CD4-positive, alpha-beta T cell treated with Interleukin-12 subunit alpha and Interleukin-12 subunit beta, for 1 hour (primary cell): ENCODE measurements around the gene MCOLN3.
"Not testable (repeated sequence)": the region's sequence is repeated elsewhere in the genome, so short reads cannot be mapped to it uniquely, and the experiment has no call there.

ENCODE experiments used
- DNase-seq: peaks from one replicate; pipeline ENCODE4 v3.0.0-alpha.2; 2020

MCOLN3 gene

DNA sequence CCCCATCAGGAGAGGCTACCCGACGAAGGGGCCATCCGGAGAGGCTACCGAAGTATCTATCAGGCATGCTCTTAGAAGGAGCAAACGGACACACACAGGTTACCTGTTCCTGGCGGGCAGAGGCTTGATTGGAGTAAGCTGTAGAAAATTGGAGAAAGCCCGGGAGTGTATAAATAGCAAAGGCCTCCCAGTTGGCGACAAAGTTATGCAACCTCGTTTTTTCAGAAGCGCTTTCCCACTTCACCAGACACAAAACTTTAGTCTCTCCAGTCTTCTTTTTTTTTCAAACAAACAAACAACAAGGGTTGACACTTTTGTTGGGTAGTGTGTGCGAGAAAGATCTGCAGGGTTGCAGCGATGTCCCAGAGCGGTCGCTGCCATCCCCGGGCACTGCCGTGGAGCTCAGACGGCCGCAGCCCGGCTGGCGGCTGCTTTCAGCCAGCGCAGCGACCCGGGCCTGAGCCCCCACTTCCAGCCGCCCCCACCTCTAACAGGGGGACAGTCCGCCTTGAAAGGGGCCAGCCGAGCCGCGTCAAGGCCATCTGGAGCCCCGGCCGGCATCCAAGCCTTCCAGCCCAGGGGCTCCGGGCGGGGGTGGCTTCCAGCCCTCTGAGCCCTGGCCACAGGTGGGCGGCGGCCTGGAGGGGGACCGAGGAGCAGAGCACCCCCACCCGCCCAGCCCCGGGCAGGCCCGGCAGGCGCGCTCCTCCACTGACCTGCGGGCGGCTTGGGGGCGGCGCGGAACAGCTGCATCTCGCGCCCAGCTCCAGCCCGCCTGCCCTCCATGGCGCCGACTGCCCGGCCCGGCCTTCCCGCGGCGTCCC is 616 bp downstream of the MCOLN3 start:
- DNase-seq = no peak

DNA sequence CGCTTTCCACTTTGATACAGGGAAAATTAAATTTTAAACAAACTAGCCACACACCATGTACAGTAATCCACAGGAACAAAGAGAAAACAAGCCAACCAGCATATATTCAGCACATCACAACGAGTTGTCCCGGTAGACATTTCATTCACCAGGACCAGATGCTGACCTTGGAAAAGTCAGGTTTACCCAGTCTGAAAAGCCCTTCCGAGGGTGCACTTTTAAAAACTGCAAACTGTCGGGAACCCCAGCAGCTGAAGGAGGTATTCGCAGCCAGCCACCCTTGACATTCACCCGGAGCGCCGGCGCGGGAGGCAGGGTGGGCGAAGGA is 1.2 kb downstream of the MCOLN3 start:
- no peak for DNase-seq

DNA sequence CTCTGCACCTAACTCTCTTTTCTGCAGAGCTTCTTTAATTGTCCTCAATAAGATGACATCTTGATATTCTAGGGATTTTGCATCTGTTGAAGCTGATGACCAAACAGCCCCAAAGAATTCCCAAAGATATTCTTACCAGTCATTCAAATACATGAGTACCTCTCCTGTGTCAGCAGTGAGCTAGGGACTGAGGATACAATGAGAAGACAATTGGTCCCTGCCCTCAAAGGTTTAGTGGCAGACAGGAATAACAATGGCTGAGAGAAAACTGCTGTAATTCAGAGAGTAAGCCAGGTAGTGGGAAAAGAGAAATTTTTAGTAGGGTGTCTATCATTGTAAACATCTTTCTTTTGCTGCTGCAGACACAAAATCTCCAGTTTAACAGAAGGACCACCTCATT is 5.9 kb downstream of the MCOLN3 start:
- no peak for DNase-seq

DNA sequence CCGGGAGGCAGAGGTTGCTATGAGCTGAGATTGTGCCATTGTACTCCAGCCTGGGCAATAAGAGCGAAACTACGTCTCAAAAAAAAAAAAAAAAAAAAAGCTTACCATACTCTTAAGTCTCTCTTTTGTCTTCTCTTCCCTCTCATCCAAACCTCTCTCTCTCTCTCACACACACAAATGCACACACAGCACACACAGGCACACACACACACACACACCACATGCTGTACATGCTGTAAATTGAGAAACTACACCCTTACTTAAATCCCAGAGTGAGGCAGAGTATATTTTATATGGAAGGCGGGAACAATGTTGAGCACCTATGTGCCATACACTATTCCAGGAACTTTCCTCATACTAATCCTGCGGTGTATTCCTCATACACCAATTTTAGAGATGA is 6.5 kb downstream of the MCOLN3 start:
- DNase-seq = no peak

DNA sequence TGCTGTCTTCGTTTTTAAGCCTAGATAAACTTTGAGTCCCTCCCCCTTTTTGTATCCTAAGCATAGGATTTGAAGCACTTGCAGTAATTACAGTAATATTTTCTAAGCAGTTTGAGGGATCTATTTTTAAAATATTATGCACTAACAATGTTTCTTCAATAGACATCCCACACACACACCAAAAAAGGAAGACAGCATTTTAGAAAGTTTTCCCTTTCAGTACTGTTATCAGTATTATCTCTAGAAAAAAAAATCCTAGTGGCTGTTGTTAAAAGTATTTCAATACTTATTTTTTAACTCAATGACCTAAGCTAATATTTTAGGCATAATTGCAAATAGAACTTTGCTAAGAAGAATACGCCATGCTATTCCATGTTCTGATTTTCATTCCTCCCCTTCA is 15.1 kb downstream of the MCOLN3 start:
- DNase-seq = no peak

DNA sequence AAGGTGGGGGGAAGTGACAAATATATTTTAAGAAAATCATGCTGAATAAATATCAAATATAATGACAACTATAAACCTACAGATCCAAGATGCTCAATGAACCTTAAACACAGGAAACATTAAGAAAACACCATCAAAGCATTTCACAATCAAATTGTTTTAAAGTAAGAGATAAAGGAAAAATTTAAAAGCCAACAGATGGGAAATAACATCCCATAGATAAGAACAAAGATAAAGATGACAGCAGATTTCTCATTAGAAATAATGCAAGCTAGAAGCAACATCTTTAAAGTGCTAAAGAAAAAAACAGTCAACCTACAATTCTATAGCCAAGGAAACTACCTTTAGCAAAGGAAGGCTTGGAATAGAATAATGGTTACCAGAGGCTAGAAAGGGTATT is 17.8 kb downstream of the MCOLN3 start:
- no peak for DNase-seq

DNA sequence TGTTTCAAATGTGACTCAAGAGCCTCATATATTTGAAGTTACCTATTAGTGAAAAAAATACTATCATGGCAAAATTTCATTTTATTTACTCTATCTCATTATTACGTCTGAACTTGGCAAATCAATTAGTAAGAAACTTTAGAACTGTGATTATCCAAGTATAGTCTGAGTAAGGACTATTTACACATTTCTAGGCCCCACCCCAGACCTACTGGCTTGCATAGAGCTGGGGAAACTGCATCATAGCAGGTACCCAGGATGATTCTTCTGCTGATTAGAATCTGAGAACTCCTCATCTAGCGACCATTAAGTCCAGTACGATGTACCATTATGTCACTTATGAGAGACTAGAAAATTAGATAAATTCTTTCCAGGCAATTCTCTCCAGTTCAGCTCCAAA is 20.1 kb downstream of the MCOLN3 start:
- DNase-seq = no peak

DNA sequence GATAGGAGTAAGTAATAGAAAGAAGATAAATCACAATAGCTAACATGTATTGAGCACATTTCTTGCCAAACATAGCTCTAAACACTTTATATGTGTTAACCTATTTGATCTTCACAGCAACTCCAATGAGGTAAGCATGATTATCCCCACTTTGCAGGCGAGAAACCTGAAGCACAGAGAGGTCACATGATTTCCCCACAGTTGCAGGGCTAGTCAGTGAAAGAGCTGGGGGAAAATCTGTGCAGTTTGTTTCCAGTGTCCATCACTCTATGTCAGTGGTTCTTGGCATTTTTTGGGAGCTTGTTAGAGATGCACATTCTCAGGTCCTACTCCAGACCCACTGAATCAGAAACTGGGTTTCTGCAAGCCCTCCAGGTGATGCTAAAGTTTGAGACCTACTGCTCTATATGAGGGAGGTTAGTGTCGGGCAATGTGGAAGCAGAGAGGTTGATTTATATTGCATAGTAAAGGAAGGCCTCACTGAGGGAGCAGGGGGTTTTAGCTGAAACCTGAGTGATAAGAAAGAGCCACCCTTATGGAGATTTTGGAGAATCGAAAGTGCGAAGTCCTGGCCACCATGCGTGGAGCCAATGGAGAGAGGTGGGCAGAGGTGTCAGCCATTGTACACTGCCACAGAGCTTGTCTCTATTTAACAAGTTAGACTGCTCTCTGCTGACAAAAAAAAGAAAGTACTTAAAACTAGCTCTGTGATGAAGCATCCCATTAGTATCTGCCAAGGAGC is 20.9 kb downstream of the MCOLN3 start:
- peak; percentile 47 for DNase-seq

DNA sequence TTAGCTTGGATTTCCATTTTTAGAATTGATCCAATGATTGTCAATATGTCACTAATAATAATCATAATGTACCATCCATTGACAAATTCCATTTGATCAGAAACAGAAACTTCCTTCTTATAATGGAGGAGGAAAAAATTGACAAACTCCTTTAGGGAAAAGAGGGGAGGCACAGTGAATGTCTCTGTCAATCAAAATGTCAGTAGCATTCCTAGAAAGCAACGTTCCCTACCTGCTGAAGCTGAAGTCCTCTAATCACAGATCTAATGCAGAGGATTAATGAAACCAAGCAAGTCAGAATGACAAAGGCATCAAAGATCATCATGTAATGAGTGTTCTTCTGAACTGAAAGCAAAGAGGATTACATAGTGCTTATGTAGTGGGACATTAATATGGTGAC is 22.4 kb downstream of the MCOLN3 start:
- DNase-seq = no peak

DNA sequence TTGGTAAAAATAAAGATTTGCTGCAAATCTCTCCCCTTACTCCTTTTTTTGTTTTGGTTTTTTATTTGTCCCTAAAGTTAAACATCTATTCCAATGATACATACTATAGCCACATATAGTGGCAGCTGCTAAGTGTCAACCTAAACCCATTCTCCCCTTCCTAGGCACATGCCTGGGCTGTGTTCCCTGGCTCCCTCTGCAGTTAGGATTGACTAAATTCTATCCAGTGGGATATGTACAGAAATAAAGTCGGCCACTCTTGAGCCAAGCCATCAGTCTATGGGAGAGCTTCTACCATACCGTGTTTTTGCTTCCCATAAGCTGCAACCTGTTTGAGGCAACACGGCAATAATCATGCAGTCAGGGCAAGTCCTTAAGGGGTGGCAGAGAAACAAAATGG is 23.6 kb downstream of the MCOLN3 start:
- DNase-seq = no peak

DNA sequence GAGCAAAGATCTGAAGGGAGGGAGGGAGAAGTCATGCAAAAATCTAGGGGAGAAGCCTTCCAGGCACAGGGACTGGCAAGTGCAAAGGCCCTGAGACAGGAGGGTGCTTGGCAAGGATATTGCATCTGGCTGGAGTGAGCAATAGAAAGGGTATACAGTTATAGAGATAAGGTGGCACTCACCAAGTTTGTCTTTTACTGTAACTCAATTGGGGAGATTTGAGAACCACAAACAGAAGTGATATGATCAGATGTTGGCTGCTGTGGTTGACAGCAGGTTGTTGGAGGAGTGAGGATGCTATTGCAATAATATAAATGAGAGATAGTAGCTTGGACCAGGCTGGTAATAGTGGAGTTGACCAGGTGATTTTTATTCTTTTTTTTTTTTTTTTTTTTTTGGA is 25.6 kb downstream of the MCOLN3 start:
- DNase-seq = no peak

DNA sequence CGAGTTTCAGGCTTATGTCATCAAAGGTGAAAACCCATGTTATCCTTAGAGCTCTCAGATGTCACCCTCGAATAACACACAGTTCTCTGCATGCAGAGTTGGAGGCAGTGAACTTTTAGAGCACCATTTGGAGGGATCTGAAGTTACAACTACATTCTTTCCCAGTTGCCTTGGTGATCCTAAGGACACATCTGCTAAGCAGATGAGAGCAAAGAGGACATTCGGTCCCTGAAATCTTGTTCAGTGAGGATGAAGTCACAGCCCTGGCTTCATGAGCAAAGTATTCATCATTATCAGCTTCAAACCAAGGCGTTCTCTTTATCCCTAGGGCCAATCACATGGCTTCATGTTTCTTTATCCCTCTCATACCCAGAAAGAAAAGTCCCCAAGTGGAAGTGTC is 28.3 kb downstream of the MCOLN3 start:
- DNase-seq = no peak

DNA sequence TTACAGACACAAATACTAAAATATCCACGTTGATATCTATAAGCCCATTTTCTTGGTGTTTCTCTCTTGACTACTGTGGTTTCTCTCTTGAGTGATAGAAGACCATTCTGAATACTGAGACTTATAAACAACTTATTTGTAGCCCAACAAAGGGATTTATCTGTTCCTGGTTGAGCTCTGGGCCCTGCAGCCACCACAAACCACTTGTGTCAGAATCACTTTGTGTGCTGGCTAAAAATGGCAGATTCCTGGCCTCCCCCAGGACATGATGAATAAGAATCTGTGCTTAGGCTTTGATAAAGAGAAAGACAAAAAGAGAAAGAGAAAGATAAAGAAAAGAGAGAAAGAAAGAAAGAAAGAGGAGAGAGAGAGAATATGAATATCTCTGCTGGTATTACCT is 32.5 kb downstream of the MCOLN3 start:
- no peak for DNase-seq

DNA sequence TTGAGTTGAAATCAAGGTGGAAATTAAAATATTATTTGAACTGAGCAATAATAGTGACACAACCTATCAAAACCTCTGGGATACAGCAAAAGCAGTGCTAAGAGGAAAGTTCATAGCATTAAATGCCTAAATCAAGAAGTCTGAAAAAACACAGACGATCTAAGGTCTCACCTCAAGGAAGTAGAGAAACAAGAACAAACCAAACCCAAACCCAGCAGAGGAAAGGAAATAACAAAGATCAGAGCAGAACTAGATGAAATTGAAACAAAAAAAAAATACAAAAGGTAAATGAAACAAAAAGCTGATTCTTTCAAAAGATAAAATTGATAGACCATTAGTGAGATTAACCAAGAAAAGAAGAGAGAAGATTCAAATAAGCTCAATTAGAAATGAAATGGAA is 42.7 kb downstream of the MCOLN3 start:
- not testable (repeated sequence) for DNase-seq

DNA sequence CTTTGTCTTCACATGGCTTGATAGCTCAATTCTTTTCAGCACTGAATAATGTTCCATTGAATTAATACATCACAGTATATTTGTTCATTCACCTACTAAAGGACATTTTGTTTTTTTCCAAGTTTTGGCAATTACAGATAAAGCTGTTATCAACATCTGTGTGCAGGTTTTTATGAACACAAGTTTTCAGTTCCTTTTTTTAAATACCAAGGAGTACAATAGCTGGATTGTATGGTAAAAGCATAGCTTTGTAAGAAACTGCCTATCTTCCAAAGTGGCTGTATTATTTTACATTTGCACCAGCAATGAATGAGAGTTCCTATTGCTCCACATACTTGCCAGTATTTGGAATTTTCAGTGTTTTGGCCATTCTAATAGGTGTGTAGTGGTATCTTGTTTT is 46.6 kb downstream of the MCOLN3 start:
- DNase-seq = no peak

DNA sequence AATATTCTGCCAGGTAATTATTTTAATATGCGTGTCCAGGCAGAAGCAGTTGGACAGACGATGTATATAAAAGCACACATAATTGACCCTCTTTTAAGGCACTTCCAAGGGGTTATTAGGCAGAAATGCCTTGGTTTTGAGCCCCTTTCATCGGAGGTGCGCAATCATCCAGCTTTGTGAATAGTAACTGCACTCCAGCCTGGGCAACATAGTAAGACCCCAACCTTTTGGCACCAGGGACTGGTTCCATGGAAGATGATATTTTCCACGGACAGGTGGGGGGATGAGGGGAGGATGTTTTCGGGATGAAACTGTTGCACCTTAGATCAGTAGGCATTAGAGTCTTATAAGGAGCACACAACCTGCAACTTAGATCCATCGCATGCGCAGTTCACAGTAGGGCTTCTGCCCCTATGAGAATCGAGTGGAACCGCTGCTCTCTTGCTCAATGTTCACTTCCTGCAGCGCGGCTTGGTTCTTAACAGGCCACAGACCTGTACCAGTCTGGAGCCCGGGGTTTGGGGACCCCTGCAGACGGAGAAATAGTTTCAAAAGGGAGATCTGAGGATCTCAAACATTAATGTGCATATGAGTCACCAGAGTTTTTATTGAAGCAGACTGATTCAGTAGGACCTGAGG is 49.5 kb downstream of the MCOLN3 start:
- peak; percentile 55 for DNase-seq

DNA sequence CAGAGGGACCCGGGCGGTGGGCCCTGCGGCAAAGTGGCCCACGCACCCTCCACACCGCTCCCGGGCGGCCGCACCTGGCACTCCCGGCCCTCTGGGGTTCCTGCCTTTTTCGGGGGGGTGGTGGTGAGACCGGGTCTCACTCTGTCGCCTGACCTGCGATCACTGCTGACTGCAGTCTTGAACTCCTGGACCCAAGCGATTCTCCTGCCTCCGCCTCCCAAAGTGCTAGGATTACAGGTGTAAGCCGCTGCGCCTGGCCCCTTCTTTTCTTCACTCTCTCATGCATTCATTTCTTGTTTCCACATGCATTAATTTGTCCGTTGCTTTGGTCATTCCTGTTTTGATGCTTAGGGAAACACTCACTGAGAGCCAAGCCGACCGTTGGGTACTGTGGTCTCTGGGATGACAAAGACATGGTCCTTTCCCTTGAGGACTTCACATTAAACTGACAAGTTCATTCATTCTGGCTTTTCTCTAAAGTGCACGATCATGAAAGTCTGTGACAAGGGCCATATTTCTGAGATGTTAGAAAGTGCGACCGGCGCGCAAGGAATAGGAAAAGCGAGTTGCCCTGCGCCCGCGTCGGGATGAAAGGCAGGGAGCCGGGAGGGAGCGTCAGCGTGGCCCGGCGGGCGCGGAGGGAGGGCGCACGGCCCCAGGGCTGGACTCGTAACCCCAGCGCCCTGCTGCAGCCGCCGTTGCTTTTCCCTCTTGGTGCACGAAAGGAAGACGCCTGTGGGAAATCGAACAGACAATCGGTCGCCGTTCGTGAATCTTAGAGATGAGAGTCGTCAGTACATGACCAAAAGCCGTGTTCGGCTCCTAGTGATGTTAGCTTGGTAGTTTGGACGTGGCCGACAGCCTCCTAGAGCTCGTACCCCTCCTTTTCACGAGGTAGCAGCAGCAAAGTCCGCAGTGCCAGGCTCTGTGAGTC is 50.4 kb downstream of the MCOLN3 start:
- DNase-seq = no peak

DNA sequence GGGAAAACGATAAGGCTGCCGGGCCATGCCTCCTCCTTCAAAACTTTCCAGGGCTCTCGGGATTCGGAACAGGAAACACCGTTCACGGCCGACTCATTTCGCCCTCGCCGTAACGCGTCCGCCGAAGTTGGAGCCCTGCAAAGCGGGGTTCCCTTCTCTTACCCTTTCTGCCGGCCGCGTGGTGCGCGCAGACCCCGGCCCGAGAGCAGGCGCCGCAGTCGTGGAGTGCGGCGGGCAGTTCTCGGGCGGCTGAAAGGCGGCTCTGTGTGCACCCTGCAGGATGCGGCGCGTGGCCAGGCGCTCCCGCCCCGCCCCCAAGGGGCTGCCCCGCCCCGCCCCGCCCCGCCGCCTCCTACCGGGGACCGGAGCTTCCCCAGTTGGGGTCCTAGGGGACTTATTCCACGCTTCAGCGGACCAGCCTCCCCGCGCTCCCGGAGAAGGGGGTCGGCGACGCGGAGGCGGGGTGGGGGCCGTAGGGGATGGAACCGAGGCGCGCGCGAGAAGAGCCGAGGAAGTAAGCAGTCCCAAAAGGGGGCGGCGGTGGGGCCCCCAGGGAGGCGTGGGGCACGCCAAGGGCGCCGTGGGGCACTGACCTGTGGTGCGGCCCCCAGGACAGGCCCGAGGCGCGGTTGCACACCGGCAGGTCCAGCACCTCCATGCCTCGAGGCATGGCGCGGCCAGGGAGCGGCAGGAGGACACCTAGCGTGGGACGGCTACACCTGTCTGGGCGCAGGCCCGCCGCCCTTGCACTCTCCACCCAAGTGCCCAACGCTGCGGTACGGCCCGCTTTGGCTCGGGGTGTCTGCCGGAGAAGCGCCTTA is 51.2 kb downstream of the MCOLN3 start, which contains the start of gene MCOLN2:
MCOLN2 (minus strand) TSS at position 268 of the 821 bp plus-strand sequence; CDS start at position 27, 241 bp downstream.
- peak; percentile 68 for DNase-seq

DNA sequence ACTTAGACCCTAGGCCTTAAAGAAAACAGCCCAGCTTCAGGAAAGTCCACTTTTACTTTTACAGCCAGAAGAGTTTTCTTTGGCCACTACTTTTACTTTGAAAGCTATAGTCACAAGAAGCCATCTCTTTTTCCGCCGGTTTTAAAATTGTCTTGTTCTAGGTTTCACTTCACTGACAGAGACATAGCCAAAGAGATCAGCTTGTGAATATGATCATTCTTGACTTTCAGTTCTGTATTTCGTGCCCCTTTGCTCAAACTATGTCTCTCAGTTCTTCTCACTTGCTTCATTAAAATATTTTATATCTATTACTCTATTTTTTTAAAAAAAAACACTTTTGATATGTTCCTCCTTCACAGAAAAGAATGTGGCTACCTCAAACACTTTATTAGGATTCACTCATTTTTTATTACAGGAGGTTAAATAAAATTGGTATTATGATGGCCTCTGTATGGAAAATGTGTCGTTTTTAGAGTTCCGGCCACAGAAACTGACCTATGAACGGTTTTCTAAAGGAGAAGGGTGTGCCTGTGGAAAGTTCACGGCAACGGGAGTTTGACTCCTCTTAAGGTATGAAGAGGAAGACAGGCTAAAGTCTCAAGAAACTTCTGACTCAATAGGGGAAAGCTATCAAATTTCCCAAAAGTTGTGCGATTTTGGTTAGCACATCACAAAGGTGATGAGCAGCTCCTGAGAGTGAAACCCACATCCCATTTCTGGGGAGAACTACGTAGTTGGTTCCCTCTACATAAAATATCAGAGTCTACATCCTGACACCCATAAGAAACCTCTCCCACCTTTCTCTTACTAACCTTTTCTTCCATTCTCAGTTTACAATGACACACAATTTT is 52.6 kb downstream of the MCOLN3 start:
- no peak for DNase-seq

DNA sequence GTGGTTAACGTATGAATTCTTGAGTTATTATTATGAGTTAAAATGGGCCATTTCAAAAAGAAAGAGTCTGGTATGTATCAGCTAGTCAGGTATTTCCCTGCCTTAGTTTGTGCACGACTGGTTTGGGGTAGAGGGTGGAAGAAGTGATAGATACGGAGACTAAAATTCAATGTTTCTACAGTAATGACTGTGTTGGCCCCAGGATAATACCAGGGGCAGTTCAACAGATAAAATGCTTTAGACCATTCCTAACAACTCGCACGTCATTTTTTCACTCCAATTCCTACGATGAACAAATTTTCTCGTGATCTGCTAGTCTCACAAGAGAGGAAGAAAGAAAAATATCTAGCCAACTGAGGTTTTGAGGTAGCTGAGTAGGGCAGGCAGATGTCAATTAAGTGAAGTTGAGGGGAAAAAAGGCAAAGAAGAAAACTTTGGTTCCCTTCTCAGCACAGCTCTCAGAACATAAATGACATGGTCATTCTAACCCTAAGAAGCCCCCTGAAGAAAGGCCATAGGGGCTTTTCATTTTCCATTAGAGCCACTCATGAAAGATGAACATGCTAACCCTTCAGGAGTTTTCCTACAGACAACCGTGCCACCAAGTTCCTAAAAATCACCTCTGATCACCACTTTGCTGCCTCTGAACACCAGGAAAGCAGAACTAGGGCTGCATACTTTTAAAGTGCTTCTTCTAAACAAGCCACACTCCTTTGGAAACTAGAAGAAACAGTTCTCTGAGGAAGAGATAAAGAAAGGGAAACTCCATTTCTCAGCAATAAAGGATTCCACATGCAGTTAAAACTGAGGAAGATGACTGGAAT is 57.0 kb downstream of the MCOLN3 start:
- no peak for DNase-seq
